ENCODE measurements around the gene GCGR. TPM values are rescaled to one million over a fixed set of nuclear protein-coding genes. Genes with fewer than 3 reads are reported as not detected.
A peak's percentile ranks its signal among the peaks of the same experiment; 100 is the strongest.

GCGR gene
- total and polyA plus RNA-seq, 3 experiments from 2014 or later, result not detected

DNA sequence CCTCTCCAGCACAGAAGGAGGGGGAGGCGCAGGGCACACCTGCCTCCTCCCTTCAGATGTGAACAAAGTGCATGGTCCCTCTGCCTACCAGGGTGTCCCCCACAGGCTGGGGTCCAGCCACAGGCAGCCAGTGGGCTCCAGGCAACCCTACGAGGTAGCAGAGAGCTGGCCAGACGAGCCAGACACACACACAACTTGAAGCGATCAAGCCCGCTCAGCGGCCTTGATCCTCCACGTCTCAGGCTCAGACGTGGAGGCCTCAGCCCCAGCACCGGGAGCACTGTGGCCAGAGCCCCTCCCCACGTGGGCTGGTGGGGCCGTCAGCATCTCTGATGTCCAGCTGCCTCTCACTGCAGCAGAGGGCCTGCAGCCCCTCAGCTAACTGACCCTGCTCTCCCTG is 20.6 kb downstream of the GCGR start:
- CTCF ChIA-PET, result interaction anchor here (0.8 kb wide), 1 partner anchor 12 kb away, joined by 3 read pairs; no protein-coding TSS in a partner anchor
- Mint-ChIP-seq H3K27me3 (peaks cover 0 to 1% of the 10 kb centered on the region in 2 donors), H3K27ac (no peak overlapping the region), H3K4me3 (no peak overlapping the region), H3K9me3 (no peaks in the 10 kb centered on the region), H3K4me1 (peaks cover 7 to 15% (median 8%) of the 10 kb centered on the region in 3 donors), H3K36me3 (peaks cover 0 to 24% (median 1%) of the 10 kb centered on the region in 3 donors)
- POLR2A ChIA-PET, result no interaction called here
- H3K4me1 ChIP-seq (ENCODE audit: insufficient read depth, low read length), result no peaks in the 10 kb centered on the region
- H3K9me3 ChIP-seq (ENCODE audit: low read length), result no peaks in the 10 kb centered on the region
- no peaks in the 10 kb centered on the region for H3K36me3 ChIP-seq (ENCODE audit: insufficient read depth, low read length)
- H3K27ac ChIP-seq (ENCODE audit: low read depth, low read length), result no peak overlapping the region
- H3K4me3 ChIP-seq (ENCODE audit: low read length), result no peak overlapping the region
- no peak for DNase-seq
- H3K27me3 ChIP-seq (ENCODE audit: insufficient read depth, low read length, poor library complexity, severe bottlenecking), result no peaks in the 10 kb centered on the region

DNA sequence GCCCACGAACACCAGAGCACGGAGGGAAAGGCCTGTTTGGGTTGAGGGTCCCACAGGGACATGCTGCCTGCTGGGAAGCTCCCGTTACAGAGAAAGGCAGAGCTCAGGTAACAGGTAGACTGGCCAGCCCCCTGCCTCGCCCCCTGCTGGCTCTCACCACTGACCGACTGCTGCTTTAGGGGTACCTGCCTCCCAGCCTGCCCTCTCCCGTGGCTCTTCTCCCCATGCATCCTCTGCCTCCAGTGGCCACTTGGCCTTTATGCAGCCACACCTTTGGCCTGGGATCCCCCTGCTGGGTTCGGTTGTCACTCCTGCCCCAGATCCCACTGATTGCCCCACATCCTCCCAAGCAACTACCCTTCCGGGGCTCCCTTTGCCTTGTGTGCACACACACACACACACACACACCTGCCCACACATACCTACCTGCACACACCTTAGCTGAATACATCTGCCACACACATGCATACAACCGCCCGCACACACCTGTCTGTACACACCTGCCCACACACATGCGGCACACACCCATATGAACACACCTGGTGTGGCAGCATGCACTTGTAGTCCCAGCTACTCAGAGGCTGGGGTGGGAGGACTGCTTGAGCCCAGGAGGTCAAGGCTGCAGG is 22.0 kb downstream of the GCGR start:
- Mint-ChIP-seq H3K9me3 (no peaks in the 10 kb centered on the region), H3K4me1 (peaks cover 10 to 20% (median 10%) of the 10 kb centered on the region in 3 donors), H3K27ac (no peak overlapping the region), H3K4me3 (no peak overlapping the region), H3K27me3 (peaks cover 0 to under 1% of the 10 kb centered on the region in 2 donors), H3K36me3 (peaks cover 0 to 26% (median 1%) of the 10 kb centered on the region in 3 donors)
- ChIA-PET CTCF (no interaction called here), POLR2A (no interaction called here)
- no peak for DNase-seq
- H3K27me3 ChIP-seq (ENCODE audit: insufficient read depth, low read length, poor library complexity, severe bottlenecking), result no peaks in the 10 kb centered on the region
- H3K4me3 ChIP-seq (ENCODE audit: low read length), result no peak overlapping the region
- H3K9me3 ChIP-seq (ENCODE audit: low read length), result no peaks in the 10 kb centered on the region
- no peaks in the 10 kb centered on the region for H3K4me1 ChIP-seq (ENCODE audit: insufficient read depth, low read length)
- H3K27ac ChIP-seq (ENCODE audit: low read depth, low read length), result no peak overlapping the region
- H3K36me3 ChIP-seq (ENCODE audit: insufficient read depth, low read length), result no peaks in the 10 kb centered on the region

DNA sequence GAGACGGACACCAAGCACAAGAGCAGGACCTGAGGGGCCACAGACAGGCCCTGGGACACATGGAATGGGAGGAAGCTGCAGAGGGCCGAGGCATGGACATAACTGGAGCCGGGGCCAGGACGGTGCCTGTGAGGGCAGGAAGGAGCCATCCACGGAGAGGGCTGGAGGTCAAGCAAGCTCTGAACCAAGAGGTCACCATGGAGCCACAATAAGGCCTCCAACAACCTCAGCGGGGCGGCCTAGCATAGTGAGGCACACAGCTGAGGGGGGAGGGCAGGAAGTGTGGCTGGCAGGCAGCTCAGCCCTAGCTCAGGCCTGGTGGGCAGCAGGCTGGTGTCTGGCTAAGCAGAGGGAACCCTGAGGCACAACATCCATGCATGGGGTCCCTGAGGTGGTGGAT is 24.7 kb downstream of the GCGR start:
- DNase-seq, result no peak

DNA sequence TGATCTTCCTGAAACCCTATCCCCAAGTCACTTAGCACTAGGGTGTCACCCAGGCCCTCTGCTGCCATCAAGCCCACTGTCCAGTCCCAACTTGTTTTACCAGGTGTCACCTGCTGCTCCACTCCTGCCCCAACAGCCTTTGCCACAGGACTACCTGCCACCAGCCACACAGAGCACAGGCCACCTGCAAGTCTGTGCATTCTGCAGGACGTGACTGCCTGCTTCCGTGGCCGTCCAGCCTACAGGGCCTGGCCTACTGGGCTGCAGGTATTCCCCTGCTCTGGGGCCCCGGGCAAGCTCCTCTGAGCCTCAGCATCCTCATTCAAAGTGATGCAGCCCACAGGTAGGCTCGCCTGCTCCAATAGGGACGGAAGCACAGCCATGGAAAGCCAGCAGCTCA is 25.9 kb downstream of the GCGR start:
- Histone ChIP-seq H3K9me3 (ENCODE audit: low read length) (no peaks in the 10 kb centered on the region), H3K27ac (ENCODE audit: low read depth, low read length) (no peak overlapping the region), H3K27me3 (ENCODE audit: insufficient read depth, low read length, poor library complexity, severe bottlenecking) (no peaks in the 10 kb centered on the region), H3K4me3 (ENCODE audit: low read length) (no peak overlapping the region), H3K36me3 (ENCODE audit: insufficient read depth, low read length) (no peaks in the 10 kb centered on the region), H3K4me1 (ENCODE audit: insufficient read depth, low read length) (peaks cover 21% of the 10 kb centered on the region)
- CTCF ChIA-PET, result no interaction called here
- Mint-ChIP-seq H3K4me1 (peaks cover 24 to 40% (median 25%) of the 10 kb centered on the region in 3 donors), H3K4me3 (no peak overlapping the region), H3K9me3 (no peaks in the 10 kb centered on the region), H3K27me3 (peaks cover 0 to 4% of the 10 kb centered on the region in 2 donors), H3K36me3 (peaks cover 0 to 17% (median 1%) of the 10 kb centered on the region in 3 donors), H3K27ac (peak overlapping the region in 2 of 8 donors; percentile 8 to 45)
- POLR2A ChIA-PET, result no interaction called here
- no peak for DNase-seq

More for the DNA sequence above, 24.7 kb downstream of the GCGR start:
- Histone ChIP-seq H3K27ac (ENCODE audit: low read depth, low read length) (no peak overlapping the region), H3K27me3 (ENCODE audit: insufficient read depth, low read length, poor library complexity, severe bottlenecking) (no peaks in the 10 kb centered on the region), H3K4me3 (ENCODE audit: low read length) (no peak overlapping the region), H3K36me3 (ENCODE audit: insufficient read depth, low read length) (no peaks in the 10 kb centered on the region), H3K9me3 (ENCODE audit: low read length) (no peaks in the 10 kb centered on the region), H3K4me1 (ENCODE audit: insufficient read depth, low read length) (peaks cover 17% of the 10 kb centered on the region)
- POLR2A ChIA-PET, result no interaction called here
- no peak overlapping the region for H3K27ac Mint-ChIP-seq
- H3K4me3 Mint-ChIP-seq, result peak overlapping the region in 2 of 7 donors; percentile 75 to 82
- no peaks in the 10 kb centered on the region for H3K9me3 Mint-ChIP-seq
- peaks cover 0 to 21% (median 1%) of the 10 kb centered on the region in 3 donors for H3K36me3 Mint-ChIP-seq
- peaks cover 0 to 4% of the 10 kb centered on the region in 2 donors for H3K27me3 Mint-ChIP-seq
- CTCF ChIA-PET, result no interaction called here
- peaks cover 22 to 38% (median 25%) of the 10 kb centered on the region in 3 donors for H3K4me1 Mint-ChIP-seq

DNA sequence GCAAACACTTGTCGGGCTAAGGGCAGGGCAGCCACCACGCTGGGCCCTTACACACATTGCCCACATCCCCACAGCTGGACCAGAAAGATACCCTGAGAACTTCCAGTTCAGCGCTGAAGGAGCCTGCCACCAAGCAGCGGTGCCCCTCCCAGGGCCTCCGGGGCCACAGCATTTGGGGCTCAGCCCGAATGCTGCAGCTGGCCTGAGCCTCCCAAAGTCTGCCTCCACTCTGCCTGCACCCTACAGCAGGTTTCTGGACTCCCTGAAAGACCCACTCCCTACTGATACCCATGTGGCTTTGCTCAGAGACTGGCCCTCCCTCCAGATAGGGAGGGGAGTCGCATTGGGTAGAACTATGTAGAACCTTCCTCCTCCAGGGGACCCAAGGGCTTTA is 27.6 kb downstream of the GCGR start:
- Mint-ChIP-seq H3K27me3 (peaks cover 0 to 4% of the 10 kb centered on the region in 2 donors), H3K4me1 (peaks cover 20 to 37% (median 25%) of the 10 kb centered on the region in 3 donors), H3K36me3 (peaks cover 0 to 12% (median 0%) of the 10 kb centered on the region in 3 donors), H3K4me3 (peak overlapping the region; percentile 88 to 96 (median 89)), H3K27ac (peak overlapping the region; percentile 86 to 99 (median 96)), H3K9me3 (no peaks in the 10 kb centered on the region)
- no peaks in the 10 kb centered on the region for H3K9me3 ChIP-seq (ENCODE audit: low read length)
- peak overlapping the region; percentile 77 for H3K27ac ChIP-seq (ENCODE audit: low read depth, low read length)
- no peaks in the 10 kb centered on the region for H3K27me3 ChIP-seq (ENCODE audit: insufficient read depth, low read length, poor library complexity, severe bottlenecking)
- ChIA-PET POLR2A (interaction anchor here (0.7 to 1.3 kb wide), 2 partner anchors 29 to 1607 kb away, joined by 3 to 4 read pairs; partner anchors contain the start of gene P4HB), CTCF (no interaction called here)
- DNase-seq, result no peak
- no peaks in the 10 kb centered on the region for H3K36me3 ChIP-seq (ENCODE audit: insufficient read depth, low read length)
- peak overlapping the region; percentile 78 for H3K4me3 ChIP-seq (ENCODE audit: low read length)
- peaks cover 21% of the 10 kb centered on the region for H3K4me1 ChIP-seq (ENCODE audit: insufficient read depth, low read length)

DNA sequence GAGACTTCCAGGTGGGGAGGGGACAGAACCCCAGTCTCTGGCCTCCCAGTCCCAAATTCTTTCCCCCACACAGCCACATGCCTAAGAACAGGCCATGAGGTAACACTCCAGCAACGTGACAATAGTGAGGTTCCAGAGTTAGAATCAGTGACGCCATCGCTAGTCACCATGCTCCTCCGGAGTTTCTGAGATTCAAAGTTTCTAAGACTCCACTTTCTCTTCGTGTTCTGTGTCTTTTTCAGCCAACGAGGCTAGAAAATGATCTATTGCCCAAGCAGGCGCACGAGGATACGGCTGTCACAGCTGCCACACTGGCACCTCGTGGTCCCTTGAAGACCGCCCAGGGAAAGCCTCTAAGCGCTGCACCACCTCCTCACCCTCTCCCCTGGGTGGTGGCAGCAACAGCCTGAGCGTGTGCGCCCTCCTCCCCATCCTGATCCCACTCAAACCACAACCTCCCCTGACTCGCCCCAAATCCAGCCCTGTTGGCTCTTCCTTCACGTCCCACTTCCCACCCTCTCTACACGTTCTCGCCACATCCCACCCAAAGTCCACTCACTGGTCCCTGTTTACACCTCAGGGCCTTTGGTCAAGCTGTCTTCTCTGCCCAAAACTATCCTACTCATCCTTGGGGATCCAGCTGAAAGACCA is 28.1 kb downstream of the GCGR start:
- Histone ChIP-seq H3K9me3 (ENCODE audit: low read length) (no peaks in the 10 kb centered on the region), H3K4me1 (ENCODE audit: insufficient read depth, low read length) (peaks cover 21% of the 10 kb centered on the region), H3K4me3 (ENCODE audit: low read length) (peak overlapping the region; percentile 78), H3K36me3 (ENCODE audit: insufficient read depth, low read length) (no peaks in the 10 kb centered on the region), H3K27ac (ENCODE audit: low read depth, low read length) (peak overlapping the region; percentile 77), H3K27me3 (ENCODE audit: insufficient read depth, low read length, poor library complexity, severe bottlenecking) (no peaks in the 10 kb centered on the region)
- Mint-ChIP-seq H3K9me3 (no peaks in the 10 kb centered on the region), H3K4me1 (peaks cover 20 to 37% (median 25%) of the 10 kb centered on the region in 3 donors), H3K27ac (peak overlapping the region; percentile 86 to 99 (median 96)), H3K27me3 (peaks cover 0 to 4% of the 10 kb centered on the region in 2 donors), H3K4me3 (peak overlapping the region; percentile 88 to 96 (median 89)), H3K36me3 (peaks cover 0 to 12% (median 0%) of the 10 kb centered on the region in 3 donors)
- ChIA-PET POLR2A (interaction anchor here (1.3 to 1.4 kb wide), 2 partner anchors 29 to 60 kb away, joined by 3 to 6 read pairs; partner anchors contain the start of genes ANAPC11 and P4HB), CTCF (no interaction called here)
- DNase-seq, result peak; percentile 32 to 72 (median 46)

DNA sequence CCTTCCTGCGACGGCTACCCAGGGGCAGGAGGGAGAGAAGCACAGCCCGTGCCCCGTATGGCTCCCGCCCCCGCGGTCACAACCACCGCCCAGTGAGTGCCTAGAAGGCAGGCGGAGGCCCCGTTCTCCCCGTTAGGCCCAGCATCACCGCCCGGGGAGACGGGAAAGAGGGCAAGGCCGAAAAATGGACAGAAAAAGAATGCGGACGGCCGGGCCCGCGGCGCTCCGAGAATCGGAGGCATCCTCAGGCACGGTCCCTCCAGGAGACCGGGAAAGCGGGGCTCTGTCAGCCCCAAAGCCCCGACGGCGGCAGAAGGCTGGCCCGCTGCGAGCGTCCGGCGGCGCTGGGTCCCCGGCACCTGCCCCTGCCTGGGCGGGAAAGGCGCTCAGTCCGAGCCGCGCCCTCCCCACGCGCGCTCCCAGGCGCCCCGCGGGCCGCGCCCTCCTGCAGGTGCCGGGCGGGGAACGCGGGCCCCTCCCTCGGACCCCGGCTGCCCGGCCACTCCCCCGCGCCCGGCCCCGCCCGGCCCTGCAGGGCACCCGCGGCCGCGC is 28.7 kb downstream of the GCGR start:
- Mint-ChIP-seq H3K27me3 (peaks cover 0 to 4% of the 10 kb centered on the region in 2 donors), H3K4me3 (peak overlapping the region; percentile 88 to 96 (median 89)), H3K27ac (peak overlapping the region; percentile 86 to 99 (median 96)), H3K4me1 (peaks cover 20 to 37% (median 25%) of the 10 kb centered on the region in 3 donors), H3K9me3 (no peaks in the 10 kb centered on the region), H3K36me3 (peaks cover 0 to 12% (median 0%) of the 10 kb centered on the region in 3 donors)
- Histone ChIP-seq H3K36me3 (ENCODE audit: insufficient read depth, low read length) (no peaks in the 10 kb centered on the region), H3K4me3 (ENCODE audit: low read length) (peak overlapping the region; percentile 78), H3K9me3 (ENCODE audit: low read length) (no peaks in the 10 kb centered on the region), H3K27me3 (ENCODE audit: insufficient read depth, low read length, poor library complexity, severe bottlenecking) (no peaks in the 10 kb centered on the region), H3K27ac (ENCODE audit: low read depth, low read length) (peak overlapping the region; percentile 77), H3K4me1 (ENCODE audit: insufficient read depth, low read length) (peaks cover 21% of the 10 kb centered on the region)
- DNase-seq, result peak in 3 of 5 donors; percentile 23 to 38 (median 33)
- ChIA-PET CTCF (no interaction called here), POLR2A (interaction anchor here (0.7 to 1.5 kb wide), 6 partner anchors 27 to 149 kb away, joined by 3 to 7 read pairs (median 4); partner anchors contain the start of genes ANAPC11, ARL16, HGS and MRPL12)

Measured in CD8-positive, alpha-beta memory T cell (primary cell).